Measurements from ENCODE around the gene AGBL5. TPM values are rescaled to one million over a fixed set of nuclear protein-coding genes. Genes with fewer than 3 reads are reported as not detected.

The AGBL5 gene
- total RNA-seq, 4 donors from 2014 or later = 12.1 to 14.4 (median 14.3) TPM

- H3K36me3 ChIP-seq = peaks cover 0 to 47% (median 0%) of the 10 kb centered on the region in 3 donors
Measured at GRCh38 chr2:27069436-27069835, 18.0 kb downstream of the AGBL5 start.

GRCh38 chr2:27069961-27070618, 18.6 kb downstream of the AGBL5 start:
- no peak for TF ChIP-seq EP300 (IDR thresholded peaks at IDR 0.05)
- no peak for TF ChIP-seq POLR2A (IDR thresholded peaks at IDR 0.05)
- TF ChIP-seq CTCF (IDR thresholded peaks at IDR 0.05) = no peak
- DNase-seq (ENCODE audit: low spot score in 2 of 2) = no peak
- H3K4me1 ChIP-seq = peaks cover 0 to 69% (median 21%) of the 10 kb centered on the region in 4 donors

More at GRCh38 chr2:27069436-27069835, 18.0 kb downstream of the AGBL5 start:
- H3K27ac ChIP-seq = peak overlapping the region in 1 of 4 donors; percentile 98
- peaks cover 0 to 63% (median 19%) of the 10 kb centered on the region in 4 donors for H3K4me1 ChIP-seq
- H3K27me3 ChIP-seq = no peaks in the 10 kb centered on the region
- H3K9me3 ChIP-seq = no peaks in the 10 kb centered on the region
- no peak for TF ChIP-seq EP300 (IDR thresholded peaks at IDR 0.05)
- no peak for TF ChIP-seq CTCF (IDR thresholded peaks at IDR 0.05)
- TF ChIP-seq POLR2A (IDR thresholded peaks at IDR 0.05) = no peak
- DNase-seq (ENCODE audit: low spot score in 2 of 2) = no peak
- WGBS, 2 donors = 80 to 90% methylated on average over 6 of the region's 6 CpGs
- no peak overlapping the region for H3K4me3 ChIP-seq

GRCh38 chr2:27070653-27071276, 19.3 kb downstream of the AGBL5 start:
- no peak for DNase-seq (ENCODE audit: low spot score in 2 of 2)
- WGBS, 2 donors = 2 to 3% methylated on average over 11 of the region's 11 CpGs
- peak overlapping the region; percentile 85 to 93 (median 90) for H3K4me3 ChIP-seq
- no peak for TF ChIP-seq CTCF (IDR thresholded peaks at IDR 0.05)
- no peak for TF ChIP-seq EP300 (IDR thresholded peaks at IDR 0.05)
- TF ChIP-seq POLR2A (IDR thresholded peaks at IDR 0.05) = no peak
- no peaks in the 10 kb centered on the region for H3K9me3 ChIP-seq
- H3K4me1 ChIP-seq = peaks cover 0 to 74% (median 22%) of the 10 kb centered on the region in 4 donors
- peak overlapping the region; percentile 81 to 98 (median 91) for H3K27ac ChIP-seq
- peaks cover 0 to 40% (median 0%) of the 10 kb centered on the region in 3 donors for H3K36me3 ChIP-seq
- no peaks in the 10 kb centered on the region for H3K27me3 ChIP-seq

More at GRCh38 chr2:27069961-27070618, 18.6 kb downstream of the AGBL5 start:
- 78 to 83% methylated on average over 8 of the region's 8 CpGs for WGBS, 2 donors
- peak overlapping the region; percentile 85 to 93 (median 90) for H3K4me3 ChIP-seq
- H3K36me3 ChIP-seq = peaks cover 0 to 46% (median 0%) of the 10 kb centered on the region in 3 donors
- H3K27ac ChIP-seq = peak overlapping the region in 3 of 4 donors; percentile 38 to 98 (median 90)
- H3K9me3 ChIP-seq = no peaks in the 10 kb centered on the region
- no peaks in the 10 kb centered on the region for H3K27me3 ChIP-seq

- Histone ChIP-seq H3K4me1 (peaks cover 0 to 74% (median 22%) of the 10 kb centered on the region in 4 donors), H3K27ac (peak within 1 kb of the TSS; percentile 81 to 98 (median 93)), H3K36me3 (peaks cover 0 to 33% (median 0%) of the 10 kb centered on the region in 3 donors), H3K9me3 (no peaks in the 10 kb centered on the region), H3K27me3 (no peaks in the 10 kb centered on the region), H3K4me3 (peak within 1 kb of the TSS; percentile 85 to 93 (median 90))
- DNase-seq (ENCODE audit: low spot score in 2 of 2) = peak; percentile 85 to 86
- peak in 1 of 2 donors; percentile 85 for TF ChIP-seq POLR2A (IDR thresholded peaks at IDR 0.05)
- peak in 3 of 5 experiments; percentile 7 to 48 (median 9) for TF ChIP-seq CTCF (IDR thresholded peaks at IDR 0.05)
- peak; percentile 59 to 91 for TF ChIP-seq EP300 (IDR thresholded peaks at IDR 0.05)
- WGBS, 2 donors = 0 to 1% methylated on average over 29 to 65 of the region's 86 CpGs
Measured at GRCh38 chr2:27071277-27071989, 20.0 kb downstream of the AGBL5 start, which contains the start of gene OST4. TSS of gene OST4 (minus strand) at chr2:27071654.
